Left renal cortex interstitium (tissue), 4 donors: Measurements from ENCODE around the gene CCNF. TPM values are rescaled to one million over a fixed set of nuclear protein-coding genes. Genes with fewer than 3 reads are reported as not detected.
"Not testable (repeated sequence)": the region's sequence is repeated elsewhere in the genome, so short reads cannot be mapped to it uniquely, and the experiment has no call there.

Experiments
- DNase-seq, 4 donors: peaks; one replicate each; pipeline ENCODE4 v3.0.0-alpha.2; 2013; ENCODE audit warnings: low read depth in 4 of 4, low spot score in 2 of 4, missing footprints in 1 of 4
- polyA plus RNA-seq, 4 donors: library from polyadenylated mRNA; unstranded; fragments of 120-200 nt; gene quantifications; one replicate each; pipeline ENCODE4 v1.2.1, GENCODE V29; 2013; ENCODE audit not compliant: insufficient read length in 4 of 4

Gene CCNF
- polyA plus RNA-seq, 4 donors = 8.8 to 14.1 (median 11.2) TPM

- no peak for DNase-seq
Measured at GRCh38 chr16:2471016-2471652, 41.9 kb downstream of the CCNF start, which contains the start of gene NTN3. NTN3 (plus strand) TSS chr16:2471297; CDS start chr16:2471702, 405 bp downstream.

GRCh38 chr16:2471653-2472487, 42.6 kb downstream of the CCNF start:
- DNase-seq = no peak

- DNase-seq = no peak
Measured at GRCh38 chr16:2472488-2472864, 43.2 kb downstream of the CCNF start.

- DNase-seq = no peak
Measured at GRCh38 chr16:2472885-2473445, 43.7 kb downstream of the CCNF start.

GRCh38 chr16:2473446-2473926, 44.2 kb downstream of the CCNF start:
- no peak for DNase-seq

- DNase-seq = no peak
Measured at GRCh38 chr16:2473999-2474876, 45.0 kb downstream of the CCNF start.

- DNase-seq = peak in 1 of 4 donors; percentile 79
Measured at GRCh38 chr16:2474877-2475412, 45.7 kb downstream of the CCNF start, which contains the start of gene TBC1D24. TBC1D24 (plus strand) TSS chr16:2475127; CDS start chr16:2496149, 21,022 bp downstream.

GRCh38 chr16:2475413-2476344, 46.4 kb downstream of the CCNF start:
- no peak for DNase-seq

GRCh38 chr16:2476345-2476720, 47.1 kb downstream of the CCNF start:
- DNase-seq = no peak

GRCh38 chr16:2476741-2477140, 47.5 kb downstream of the CCNF start:
- DNase-seq = no peak

GRCh38 chr16:2477327-2477726, 48.1 kb downstream of the CCNF start:
- DNase-seq = no peak

- no peak for DNase-seq
Measured at GRCh38 chr16:2478279-2478678, 49.0 kb downstream of the CCNF start.

GRCh38 chr16:2479996-2480395, 50.7 kb downstream of the CCNF start:
- DNase-seq = not testable (repeated sequence)

- DNase-seq = no peak
Measured at GRCh38 chr16:2480948-2481347, 51.7 kb downstream of the CCNF start.

- DNase-seq = no peak
Measured at GRCh38 chr16:2481676-2482075, 52.4 kb downstream of the CCNF start.

- DNase-seq = no peak
Measured at GRCh38 chr16:2482249-2482648, 53.0 kb downstream of the CCNF start.

- no peak for DNase-seq
Measured at GRCh38 chr16:2482708-2483534, 53.7 kb downstream of the CCNF start.
